LNCAP (cell line): ENCODE data around the gene KCNA4.

ENCODE experiments used
- CTCF ChIP-seq: fragments of 450-650 bp; IDR thresholded peaks from 2 replicates; pipeline ENCODE4 v1.5.1; 2017; ENCODE audit warnings: mild to moderate bottlenecking

The KCNA4 gene

DNA sequence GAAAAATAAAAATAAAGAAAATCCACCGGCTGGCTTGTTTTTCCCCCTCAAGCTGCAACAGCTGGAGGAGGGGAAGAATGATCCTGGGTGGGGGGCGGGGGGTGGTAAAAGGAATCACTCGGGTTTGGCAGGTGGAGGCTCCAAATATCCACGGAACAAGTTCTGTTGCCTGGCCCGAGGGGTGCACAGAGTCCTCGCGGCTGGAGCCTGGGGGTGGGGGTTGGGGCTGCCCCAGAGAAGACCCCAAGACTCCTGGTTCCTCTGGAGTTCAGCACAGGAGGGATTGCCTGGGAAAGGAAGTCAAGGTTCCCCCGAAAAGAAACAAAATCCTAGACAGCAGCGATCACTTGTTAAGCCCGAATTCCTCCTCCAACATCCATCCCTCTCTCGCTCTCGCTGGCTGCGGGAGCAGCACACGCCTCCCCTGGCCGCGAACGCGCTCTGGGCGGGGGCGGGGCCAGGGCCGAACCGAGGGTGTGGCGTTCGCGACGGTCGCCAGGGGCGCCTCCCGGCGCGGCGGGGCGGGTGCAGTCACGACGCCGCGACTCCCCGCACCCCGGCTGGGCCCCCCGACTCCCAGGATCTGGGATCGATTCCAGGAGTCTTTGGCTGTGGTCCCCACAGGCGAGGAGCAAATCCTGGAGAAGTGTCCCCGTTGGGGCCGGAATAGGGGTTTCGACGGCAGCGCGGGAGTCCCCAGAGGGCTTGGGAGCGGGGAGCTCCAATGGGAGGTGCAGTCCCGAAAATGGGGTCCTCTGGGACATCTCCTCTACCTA, at the start of gene KCNA4:
KCNA4 (minus strand) TSS at position 443 of the 776 bp plus-strand sequence. CDS start 4,352 bp downstream, outside the sequence.
- peak; percentile 31; the same call in 1 of the 2 replicates for TF ChIP-seq CTCF

- no peak for TF ChIP-seq CTCF
These were observed 45.3 kb upstream of the KCNA4 start for GRCh38 chr11:30062103-30062502.

DNA sequence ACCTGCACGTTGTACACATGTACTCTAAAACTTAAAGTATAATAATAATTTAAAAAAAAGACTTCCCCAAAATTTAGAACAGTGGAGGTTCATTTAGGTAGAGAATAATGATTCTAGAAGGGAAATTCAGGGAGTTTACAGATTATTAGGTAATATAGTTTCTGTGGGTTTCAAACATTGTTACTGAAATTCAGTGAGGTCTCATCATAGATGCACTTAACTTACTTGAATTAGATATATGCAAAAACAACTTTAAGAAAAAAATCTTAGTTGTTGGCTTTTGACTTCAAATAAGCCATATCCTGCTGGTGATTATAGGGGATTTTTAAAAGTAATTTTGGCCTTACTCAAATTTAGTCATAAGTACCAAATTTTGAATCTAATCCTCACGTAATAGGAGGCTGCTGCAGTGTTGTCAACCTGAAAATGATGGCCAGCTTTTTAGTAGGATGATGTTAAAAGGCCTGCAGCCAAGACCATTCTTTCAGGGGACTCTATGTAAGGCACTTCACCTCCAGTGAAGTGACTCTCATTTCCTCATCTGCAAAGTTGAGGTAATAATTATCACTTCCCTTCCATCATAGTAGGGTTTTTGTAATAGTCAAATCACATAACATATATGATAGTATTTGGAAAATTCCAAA, 42.5 kb upstream of the KCNA4 start:
- TF ChIP-seq CTCF = no peak

DNA sequence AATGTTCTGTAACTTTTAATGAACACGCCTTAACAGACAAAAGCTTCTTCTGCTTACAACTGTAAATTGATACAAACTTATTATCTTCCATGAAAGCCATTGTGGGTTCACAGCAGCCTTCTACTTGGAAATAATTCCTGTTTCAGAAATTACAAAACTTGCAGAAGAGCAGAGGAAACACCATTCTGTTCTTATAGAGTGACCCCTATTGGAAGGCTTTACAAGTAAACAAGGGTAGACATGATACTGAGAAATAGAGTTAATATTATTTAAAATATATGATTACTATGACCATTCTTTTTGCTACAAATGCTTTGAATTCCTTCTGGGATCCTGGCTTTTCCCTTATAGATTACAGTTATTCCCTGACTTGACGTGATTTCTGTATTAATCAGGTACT, 32.4 kb upstream of the KCNA4 start:
- TF ChIP-seq CTCF = no peak

GRCh38 chr11:30046578-30046945, 29.7 kb upstream of the KCNA4 start:
- TF ChIP-seq CTCF = peak; percentile 37; the same call in 1 of the 2 replicates

DNA sequence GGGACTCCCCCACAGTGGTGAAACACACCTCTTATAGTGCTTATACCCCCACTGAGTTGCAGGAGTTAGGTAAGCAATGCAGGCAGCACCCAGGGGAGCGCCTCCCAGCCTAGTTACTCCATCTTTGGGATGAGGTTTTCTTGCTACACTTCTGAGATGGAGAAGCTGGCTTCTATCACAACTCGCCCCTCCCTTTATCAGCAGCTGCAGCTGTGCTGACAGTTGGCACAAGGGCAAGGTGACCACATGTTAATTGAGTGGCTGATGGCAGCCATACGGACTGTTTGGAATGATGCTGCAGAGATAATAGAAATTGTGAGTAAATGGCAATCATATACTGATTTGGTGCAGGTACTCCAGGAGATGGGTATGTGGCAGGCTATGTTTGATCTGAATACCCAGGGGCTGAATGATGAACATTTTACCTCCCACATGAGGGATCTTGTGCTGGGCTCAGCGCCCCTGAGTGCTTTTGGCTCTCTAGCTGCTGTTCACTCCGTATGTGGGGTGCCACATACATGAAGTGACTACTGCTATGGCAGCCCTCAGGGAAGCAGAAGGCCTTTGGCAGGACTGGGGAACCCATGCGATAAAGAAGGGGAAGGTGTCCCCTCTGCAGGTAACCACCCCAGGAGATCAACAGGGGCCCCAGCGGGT, 29.2 kb upstream of the KCNA4 start:
- TF ChIP-seq CTCF = no peak

- TF ChIP-seq CTCF = no peak
These were observed 28.3 kb upstream of the KCNA4 start for GRCh38 chr11:30045144-30045543.
